Liver (tissue), 9 donors: ENCODE data around the gene SPATA4. TPM values are rescaled to one million over a fixed set of nuclear protein-coding genes. Genes with fewer than 3 reads are reported as not detected.

Experiments used
- DNase-seq: peaks from one replicate; pipeline ENCODE4 v3.0.0-alpha.2; 2017; ENCODE audit warnings: low spot score
- H3K27ac ChIP-seq, 2 donors: one replicate each; pipeline ENCODE4 v1.7.0; 2013; ENCODE audit warnings: inconsistent platforms in 2 of 2, low read length in 2 of 2, control low read depth in 1 of 2, low read depth in 1 of 2, mild to moderate bottlenecking in 1 of 2
- H3K27me3 ChIP-seq, 4 donors: one replicate each; pipeline versions ENCODE4 v1.6.1 to v1.7.0; 2013; ENCODE audit warnings: low read length in 3 of 4, inconsistent platforms in 1 of 4, mild to moderate bottlenecking in 1 of 4, moderate library complexity in 1 of 4; ENCODE audit not compliant: control insufficient read depth in 4 of 4, insufficient read depth in 4 of 4
- H3K36me3 ChIP-seq, 4 donors: one replicate each; pipeline versions ENCODE4 v1.6.1 to v1.7.0; 2013; ENCODE audit warnings: low read length in 3 of 4, mild to moderate bottlenecking in 3 of 4, low read depth in 1 of 4, moderate library complexity in 1 of 4; ENCODE audit not compliant: control insufficient read depth in 4 of 4, insufficient read depth in 3 of 4
- H3K4me1 ChIP-seq, 4 donors: one replicate each; pipeline versions ENCODE4 v1.6.1 to v1.7.0; 2013; ENCODE audit warnings: low read length in 3 of 4, mild to moderate bottlenecking in 3 of 4, moderate library complexity in 1 of 4; ENCODE audit not compliant: control insufficient read depth in 4 of 4, insufficient read depth in 4 of 4
- H3K4me3 ChIP-seq, 3 donors: one replicate each; pipeline versions ENCODE4 v1.6.1 to v1.7.0; 2013; ENCODE audit warnings: low read length in 3 of 3, control low read depth in 1 of 3, low read depth in 1 of 3, mild to moderate bottlenecking in 1 of 3
- H3K9ac ChIP-seq, 2 donors: one replicate each; pipeline ENCODE4 v1.7.0; 2013; ENCODE audit warnings: low read length in 2 of 2, mild to moderate bottlenecking in 2 of 2, moderate library complexity in 2 of 2, control low read depth in 1 of 2, low read depth in 1 of 2
- H3K9me3 ChIP-seq, 4 donors: one replicate each; pipeline versions ENCODE4 v1.6.1 to v1.7.0; 2013; ENCODE audit warnings: low read length in 3 of 4; ENCODE audit not compliant: control insufficient read depth in 4 of 4
- ATF3 ChIP-seq: IDR thresholded peaks from 2 replicates; pipeline ENCODE4 v1.6.1; 2016; ENCODE audit warnings: antibody characterized with exemption
- CTCF ChIP-seq: fragments of 150-350 bp; IDR thresholded peaks from 2 replicates; pipeline ENCODE4 v1.5.1; 2017; ENCODE audit warnings: improper control_type of control experiment, low read depth, low read length; ENCODE audit not compliant: missing input control
- EGR1 ChIP-seq, 2 donors: IDR thresholded peaks; 2 replicates each; pipeline ENCODE4 v1.6.1; 2016 to 2018; ENCODE audit warnings: antibody characterized with exemption in 2 of 2, low read depth in 2 of 2
- FOXA1 ChIP-seq: IDR thresholded peaks from 2 replicates; pipeline ENCODE4 v1.6.1; 2016; ENCODE audit warnings: antibody characterized with exemption
- HNF4A ChIP-seq, 2 donors: conservative IDR thresholded peaks; 2 replicates each; pipeline ENCODE4 v1.6.1; 2016; ENCODE audit warnings: antibody characterized with exemption in 2 of 2, mild to moderate bottlenecking in 2 of 2
- HNF4G ChIP-seq: IDR thresholded peaks from 2 replicates; pipeline ENCODE4 v1.6.1; 2016; ENCODE audit warnings: antibody characterized with exemption
- MAX ChIP-seq: IDR thresholded peaks from 2 replicates; pipeline ENCODE4 v1.6.1; 2016; ENCODE audit warnings: antibody characterized with exemption
- NR2F2 ChIP-seq: IDR thresholded peaks from 2 replicates; pipeline ENCODE4 v1.6.1; 2016; ENCODE audit warnings: antibody characterized with exemption
- RAD21 ChIP-seq, 2 donors: IDR thresholded peaks; 2 replicates each; pipeline ENCODE4 v1.6.1; 2016; ENCODE audit warnings: antibody characterized with exemption in 2 of 2, mild to moderate bottlenecking in 2 of 2
- REST ChIP-seq: IDR thresholded peaks from 2 replicates; pipeline ENCODE4 v1.6.1; 2016; ENCODE audit warnings: antibody characterized with exemption, mild to moderate bottlenecking
- RXRA ChIP-seq, 2 donors: IDR thresholded peaks; 2 replicates each; pipeline ENCODE4 v1.6.1; 2017 to 2018; ENCODE audit warnings: antibody characterized with exemption in 2 of 2, mild to moderate bottlenecking in 1 of 2
- SP1 ChIP-seq: IDR thresholded peaks from 2 replicates; pipeline ENCODE4 v1.6.1; 2018; ENCODE audit warnings: antibody characterized with exemption, mild to moderate bottlenecking
- TAF1 ChIP-seq: conservative IDR thresholded peaks from 2 replicates; pipeline ENCODE4 v1.6.1; 2016; ENCODE audit warnings: antibody characterized with exemption, mild to moderate bottlenecking
- whole genome bisulfite sequencing: extraction: QIAGEN DNeasy Blood & Tissue Kit; methylation state at CpG from one replicate; pipeline ENCODE4 v1.1.7; 2013; 5-methylcytosine and 5-hydroxymethylcytosine counted together
- polyA plus RNA-seq, 2 donors: library from polyadenylated mRNA; stranded (reverse) in 1 of 2; unstranded in 1 of 2; fragments of 200-250 nt in 1 of 2; fragments of >200 nt in 1 of 2; fragmentation: Nextera tagmentation in 1 of 2; extraction: Ambion mirVana in 1 of 2; gene quantifications; one replicate each; pipeline versions ENCODE4 v1.2.1 to v1.2.3, GENCODE V29; 2013 to 2015
- total RNA-seq, 2 donors: library from RNA; depleted of rRNA; stranded (reverse); fragments of >200 nt; gene quantifications; one replicate each; pipeline ENCODE4 v1.2.3, GENCODE V29; 2014
- donor health status: healthy.
- donor health status: healthy.
- donor health status: healthy.
- donor health status: healthy.
- donor health status: healthy.

SPATA4 gene
- total and polyA plus RNA-seq, 4 donors: 0.14 TPM; not detected in 3

GRCh38 chr4:176223561-176223960, 28.2 kb upstream of the SPATA4 start:
- no peak overlapping the region for H3K27ac ChIP-seq
- no peak overlapping the region for H3K4me3 ChIP-seq
- no peak overlapping the region for H3K9ac ChIP-seq
- no peak for DNase-seq
- H3K36me3 ChIP-seq: no peaks in the 10 kb centered on the region
- no peaks in the 10 kb centered on the region for H3K27me3 ChIP-seq
- TF ChIP-seq TAF1: no peak
- no peak for TF ChIP-seq NR2F2
- TF ChIP-seq RXRA (IDR thresholded peaks at IDR 0.05): no peak
- TF ChIP-seq EGR1 (IDR thresholded peaks at IDR 0.05; ENCODE audit: low read depth in 2 of 2): no peak
- TF ChIP-seq SP1: no peak
- TF ChIP-seq ATF3: no peak
- TF ChIP-seq HNF4G: no peak
- no peaks in the 10 kb centered on the region for H3K4me1 ChIP-seq
- 79% methylated on average over 2 of the region's 2 CpGs for WGBS
- H3K9me3 ChIP-seq: no peaks in the 10 kb centered on the region

- Histone ChIP-seq H3K4me1 (no peaks in the 10 kb centered on the region), H3K27me3 (no peaks in the 10 kb centered on the region), H3K9ac (no peak overlapping the region), H3K27ac (no peak overlapping the region), H3K9me3 (no peaks in the 10 kb centered on the region), H3K4me3 (no peak overlapping the region), H3K36me3 (no peaks in the 10 kb centered on the region)
- WGBS: 84% methylated on average over 5 of the region's 5 CpGs
- TF ChIP-seq HNF4A (conservative IDR thresholded peaks at IDR 0.05): no peak
- TF ChIP-seq CTCF: no peak
- no peak for TF ChIP-seq MAX
- TF ChIP-seq SP1: no peak
- TF ChIP-seq ATF3: no peak
- TF ChIP-seq RXRA (IDR thresholded peaks at IDR 0.05): no peak
- TF ChIP-seq EGR1 (IDR thresholded peaks at IDR 0.05; ENCODE audit: low read depth in 2 of 2): no peak
- TF ChIP-seq RAD21 (IDR thresholded peaks at IDR 0.05): no peak
- TF ChIP-seq REST: no peak
- TF ChIP-seq FOXA1: no peak
- no peak for TF ChIP-seq NR2F2
- DNase-seq: no peak
These were observed 26.8 kb upstream of the SPATA4 start for GRCh38 chr4:176222149-176222548.
